ENCODE measurements around the gene TMEM233. TPM values are rescaled to one million over a fixed set of nuclear protein-coding genes. Genes with fewer than 3 reads are reported as not detected.

The TMEM233 gene
- total RNA-seq, 1 experiment from 2014 or later, result not detected

GRCh38 chr12:119649202-119649808 is 55.7 kb downstream of the TMEM233 start:
- Histone ChIP-seq H3K36me3 (ENCODE audit: control insufficient read depth in 1 of 2, insufficient read depth in 2 of 2, low read length in 2 of 2) (no peaks in the 10 kb centered on the region), H3K9me2 (ENCODE audit: insufficient read depth) (no peaks in the 10 kb centered on the region), H4K20me1 (ENCODE audit: insufficient read depth) (no peaks in the 10 kb centered on the region), H3K27ac (ENCODE audit: low read depth, low read length) (no peak overlapping the region), H3K79me2 (ENCODE audit: insufficient read depth, low read length) (no peaks in the 10 kb centered on the region), H2AFZ (ENCODE audit: low read depth, low read length, poor library complexity, severe bottlenecking) (peak overlapping the region; percentile 99), H3K9me3 (ENCODE audit: control insufficient read depth in 1 of 2, insufficient read depth in 1 of 2, low read depth in 1 of 2, low read length in 2 of 2) (peaks cover 9 to 11% of the 10 kb centered on the region in 2 experiments; a peak in 1 of 4 replicates), H3K4me3 (replicated peaks in 1 of 2; ENCODE audit: low read depth in 1 of 2, low read length in 2 of 2) (no peak overlapping the region), H3K4me2 (ENCODE audit: low read length) (peak overlapping the region; percentile 57), H3K27me3 (ENCODE audit: insufficient read depth, low read length) (no peaks in the 10 kb centered on the region), H3K9ac (ENCODE audit: low read length) (no peak overlapping the region), H3K4me1 (ENCODE audit: control insufficient read depth in 1 of 2, insufficient read depth in 2 of 2, low read length in 2 of 2) (peaks cover 0 to 3% of the 10 kb centered on the region in 2 experiments; a peak in 1 of 4 replicates)
- intact Hi-C loops (cut with micrococcal nuclease), result loop anchor here (5.0 to 10.0 kb wide), 2 partner anchors 145 to 207 kb away; no protein-coding TSS in a partner anchor
- DNase-seq (ENCODE audit: low read depth, low spot score), result no peak
- ATAC-seq, result peak; percentile 67
- CTCF ChIA-PET, result interaction anchor here (0.6 to 3.5 kb wide), 7 partner anchors 18 to 375 kb away, joined by 3 to 9 read pairs (median 3); partner anchors contain the start of gene PRKAB1
- POLR2A ChIA-PET, result no interaction called here
- TF ChIP-seq REST (IDR thresholded peaks at IDR 0.05; ENCODE audit: low read depth) (no peak), TCF7L2 (IDR thresholded peaks at IDR 0.05; ENCODE audit: borderline replicate concordance, extremely low read depth, insufficient read depth, insufficient read length) (no peak), SP1 (IDR thresholded peaks at IDR 0.05; ENCODE audit: low read depth) (no peak), MAX (IDR thresholded peaks at IDR 0.05) (no peak), YY1 (IDR thresholded peaks at IDR 0.05; ENCODE audit: extremely low read depth, insufficient replicate concordance, low read depth, low read length) (no peak), POLR2AphosphoS5 (IDR thresholded peaks at IDR 0.05; ENCODE audit: low read depth, low read length) (no peak), CTCF (IDR thresholded peaks at IDR 0.05 in 2 of 3, conservative IDR thresholded peaks at IDR 0.05 in 1 of 3; ENCODE audit: borderline replicate concordance in 1 of 3, insufficient read depth in 1 of 3, low read depth in 2 of 3, low read length in 2 of 3) (peak; percentile 73 to 83 (median 77)), RAD21 (IDR thresholded peaks at IDR 0.05; ENCODE audit: low read depth) (peak; percentile 75), JUND (IDR thresholded peaks at IDR 0.05) (no peak)
- RAD21 ChIA-PET (ENCODE audit: low non-redundant PET in 1 of 2, low total read pairs in 2 of 2, uncharacterized antibody in 2 of 2, unreplicated experiment in 2 of 2), result no interaction called here
- BruUV-seq (replicated peaks), result no TSS peak
